Stimulated activated CD8-positive, alpha-beta memory T cell treated with anti-CD3 and anti-CD28 coated beads, Interleukin-2, amount 100 ng/mL, for 1 hour (primary cell): ENCODE data around the gene TIMELESS.
"Not testable (repeated sequence)": the region's sequence is repeated elsewhere in the genome, so short reads cannot be mapped to it uniquely, and the experiment has no call there.

Experiments
- DNase-seq, 2 donors: peaks; one replicate each; pipeline ENCODE4 v3.0.0-alpha.2; 2020; ENCODE audit warnings: low read depth in 2 of 2

Gene TIMELESS

GRCh38 chr12:56408799-56409417 lies 40.3 kb downstream of the TIMELESS start:
- DNase-seq = no peak

GRCh38 chr12:56404227-56404626 lies 45.0 kb downstream of the TIMELESS start:
- DNase-seq = not testable (repeated sequence)

- not testable (repeated sequence) for DNase-seq
These were observed 47.6 kb downstream of the TIMELESS start for GRCh38 chr12:56401612-56402011.

DNA sequence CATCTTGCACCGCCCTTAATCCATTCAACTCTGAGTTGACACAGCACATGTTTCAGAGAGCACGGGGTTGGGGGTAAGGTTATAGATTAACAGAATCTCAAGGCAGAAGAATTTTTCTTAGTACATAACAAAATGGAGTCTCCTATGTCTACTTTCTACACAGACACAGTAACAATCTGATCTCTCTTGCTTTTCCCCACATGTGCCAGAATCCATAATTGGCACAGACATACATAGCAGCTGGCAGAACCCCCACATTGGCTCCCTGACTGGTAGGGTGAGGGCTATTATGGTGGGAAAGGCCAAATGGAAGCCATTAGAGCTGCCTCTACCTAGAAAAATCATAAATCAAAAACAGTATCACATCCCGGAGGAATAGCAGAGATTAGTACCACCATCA lies 48.1 kb downstream of the TIMELESS start:
- DNase-seq = not testable (repeated sequence)

DNA sequence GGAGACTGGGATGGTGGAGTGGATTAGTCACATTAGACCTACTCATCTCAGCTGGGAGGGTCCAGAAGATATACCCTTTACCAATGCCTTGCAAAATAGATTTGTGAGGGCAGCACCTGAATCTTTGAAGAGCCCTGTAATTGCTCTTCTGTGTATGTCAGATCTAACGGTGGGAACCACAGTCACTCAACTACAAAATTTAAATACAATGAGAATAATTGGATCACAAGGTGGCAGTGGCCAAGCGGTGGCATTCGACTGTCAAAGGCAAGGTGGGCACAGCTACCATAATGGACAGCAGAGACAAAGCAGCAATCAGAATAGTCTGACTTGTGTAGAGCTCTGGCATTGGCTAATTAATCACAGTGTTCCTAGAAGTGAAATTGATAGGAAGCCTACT lies 49.8 kb downstream of the TIMELESS start:
- not testable (repeated sequence) for DNase-seq

DNA sequence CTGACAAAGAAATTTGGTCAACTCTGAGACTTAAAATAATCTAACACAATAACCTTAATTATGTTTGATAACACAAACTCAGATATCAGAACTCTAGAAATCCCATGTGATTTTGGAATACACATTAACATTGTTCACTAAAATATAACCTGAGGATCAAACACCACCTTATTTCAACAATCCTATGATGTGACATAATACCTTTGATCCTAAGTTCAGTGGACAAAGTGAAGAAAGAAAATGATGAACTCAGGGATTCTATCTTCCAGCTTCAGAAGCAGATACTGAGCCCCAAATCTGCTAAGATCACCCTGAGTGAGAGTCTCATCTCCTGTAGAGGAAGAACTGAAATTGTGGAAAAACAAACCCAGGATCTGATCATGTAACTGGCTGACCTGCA lies 50.9 kb downstream of the TIMELESS start:
- no peak for DNase-seq

- no peak for DNase-seq
These were observed 56.9 kb downstream of the TIMELESS start for GRCh38 chr12:56392331-56392730.

DNA sequence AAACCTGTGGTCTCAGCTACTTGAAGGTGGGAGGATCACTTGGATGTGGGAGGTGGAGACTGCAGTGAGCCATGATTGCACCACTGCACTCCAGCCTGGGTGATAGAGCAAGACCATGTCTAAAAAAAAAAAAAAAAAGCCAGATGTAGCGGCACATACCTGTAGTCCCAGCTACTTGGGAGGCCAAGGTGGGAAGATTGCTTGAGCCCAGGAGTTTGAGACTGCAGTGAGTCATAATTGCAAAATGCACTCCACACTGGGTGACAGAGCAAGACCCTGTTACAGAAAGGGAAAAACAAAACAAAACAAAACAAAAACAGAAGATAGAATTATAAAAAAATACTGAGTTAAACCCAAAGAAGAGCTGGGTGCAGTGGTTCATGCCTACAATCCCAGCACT lies 57.5 kb downstream of the TIMELESS start:
- DNase-seq = no peak

- DNase-seq = no peak
These were observed 59.8 kb downstream of the TIMELESS start for GRCh38 chr12:56389412-56389811.

DNA sequence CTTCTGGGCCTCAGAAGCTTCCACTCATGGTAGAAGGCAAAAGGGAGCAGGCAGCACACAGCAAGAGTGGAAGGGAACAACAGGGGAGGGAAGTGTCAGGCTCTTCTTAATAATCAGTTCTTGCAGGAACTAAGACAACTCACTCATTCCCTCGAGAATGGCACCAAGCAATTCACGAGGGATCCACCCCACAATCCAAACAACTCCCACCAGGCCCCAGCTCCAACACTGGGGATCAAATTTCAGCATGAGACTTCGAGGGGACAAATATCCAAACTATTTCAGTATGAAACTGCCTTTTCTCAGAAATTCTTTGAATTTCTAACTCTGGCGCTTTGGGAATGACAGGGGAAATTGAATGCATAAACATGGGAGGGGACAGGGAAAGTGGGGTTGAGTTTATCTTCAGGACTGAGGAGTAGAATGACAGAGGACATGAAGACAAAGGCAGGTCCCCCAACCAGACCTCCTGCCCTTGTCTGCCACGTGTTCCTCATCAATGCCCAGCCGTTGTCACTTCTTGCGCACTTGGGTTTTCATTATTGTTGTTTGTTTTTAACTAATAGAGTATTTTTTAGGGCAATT lies 62.0 kb downstream of the TIMELESS start:
- DNase-seq = no peak

DNA sequence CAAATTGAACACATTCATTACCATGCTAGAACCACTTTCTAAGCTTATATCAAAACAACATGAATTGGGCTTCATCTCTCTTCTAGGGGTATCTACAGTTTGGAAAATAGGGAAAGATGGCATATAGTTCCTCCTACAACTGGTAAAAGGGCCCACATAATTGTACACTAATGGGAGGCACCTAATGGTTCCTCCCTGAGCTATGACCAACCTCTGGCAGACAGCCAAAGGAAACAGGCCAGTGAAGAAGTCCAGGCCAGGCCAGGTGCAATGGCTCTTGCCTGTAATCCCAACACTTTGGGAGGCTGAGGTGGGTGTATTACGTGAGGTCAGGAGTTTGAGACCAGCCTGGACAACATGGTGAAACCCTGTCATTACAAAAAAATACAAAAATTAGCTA lies 63.4 kb downstream of the TIMELESS start:
- DNase-seq = no peak

- DNase-seq = no peak
These were observed 66.6 kb downstream of the TIMELESS start for GRCh38 chr12:56382611-56383010.

DNA sequence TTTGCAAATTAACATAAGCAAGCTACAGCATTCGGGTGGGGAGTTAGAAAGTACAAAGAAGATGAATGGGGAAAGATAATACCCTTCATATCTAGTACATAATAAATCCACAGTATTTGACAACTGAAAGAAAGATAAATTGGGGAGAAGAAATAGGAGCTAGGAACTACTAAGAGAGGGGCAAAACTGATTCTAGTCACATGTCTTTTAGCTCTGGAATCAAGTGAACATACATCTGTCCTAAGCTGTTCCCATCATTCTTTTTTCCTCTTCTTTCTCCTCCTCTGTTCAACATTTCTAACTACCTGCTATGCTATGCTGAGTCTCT lies 71.3 kb downstream of the TIMELESS start:
- DNase-seq = no peak

- DNase-seq = no peak
These were observed 71.8 kb downstream of the TIMELESS start for GRCh38 chr12:56377310-56377988.

- DNase-seq = no peak
These were observed 73.4 kb downstream of the TIMELESS start for GRCh38 chr12:56375598-56376434.

DNA sequence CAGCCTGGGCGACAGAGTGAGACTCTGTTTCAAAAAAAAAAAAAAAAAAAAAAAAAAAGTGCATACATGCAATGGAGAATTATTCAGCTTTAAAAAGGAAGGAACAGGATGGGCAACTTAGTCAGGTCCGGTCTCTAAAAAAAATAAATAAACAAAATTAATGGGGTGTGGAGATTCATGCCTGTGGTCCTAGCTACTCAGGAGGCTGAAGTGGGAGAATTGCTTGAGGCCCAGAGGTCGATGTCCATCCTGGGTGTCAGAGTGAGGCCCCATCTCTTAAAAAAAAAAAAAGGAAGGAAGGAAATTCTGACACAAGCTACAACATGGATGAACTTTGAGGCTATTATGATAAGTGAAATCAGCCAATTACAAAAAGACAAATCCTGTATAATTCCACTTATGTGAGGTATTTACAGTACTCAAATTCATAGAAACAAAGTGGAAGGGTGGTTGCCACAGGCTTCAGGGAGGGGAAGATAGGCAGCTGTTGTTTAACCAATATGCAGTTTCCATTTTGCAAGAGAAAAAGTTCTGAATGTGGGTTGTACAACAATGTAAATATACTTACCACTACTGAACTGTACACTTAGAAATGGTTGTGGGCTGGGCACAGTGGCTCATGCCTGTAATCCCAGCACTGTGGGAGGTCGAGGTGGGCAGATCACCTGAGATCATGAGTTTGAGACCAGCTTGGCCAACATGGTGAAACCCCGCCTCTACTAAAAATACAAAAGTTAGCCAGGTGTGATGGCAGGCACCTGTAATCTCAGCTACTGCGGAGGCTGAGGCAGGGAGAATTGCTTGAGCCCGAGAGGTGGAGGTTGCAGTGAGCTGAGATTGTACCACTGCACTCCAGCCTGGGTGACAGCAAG lies 74.3 kb downstream of the TIMELESS start:
- DNase-seq = no peak

DNA sequence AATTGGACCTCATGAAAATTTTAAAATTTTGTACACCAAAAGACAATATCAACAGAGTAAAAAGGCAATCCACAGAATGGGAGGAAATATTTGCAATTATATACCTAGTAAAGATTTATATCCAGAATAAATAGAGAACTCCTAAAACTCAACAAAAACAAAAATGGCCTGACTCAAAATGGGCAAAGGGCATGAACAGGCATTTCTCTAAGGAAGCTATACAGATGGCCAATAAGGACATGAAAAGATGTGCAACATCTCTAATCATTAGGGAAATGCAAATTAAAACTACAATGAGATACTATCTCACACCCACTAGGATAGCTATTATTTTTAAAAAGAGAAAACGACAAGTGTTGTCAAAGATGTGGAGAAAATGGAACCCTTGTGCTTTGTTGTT lies 75.7 kb downstream of the TIMELESS start:
- no peak for DNase-seq

DNA sequence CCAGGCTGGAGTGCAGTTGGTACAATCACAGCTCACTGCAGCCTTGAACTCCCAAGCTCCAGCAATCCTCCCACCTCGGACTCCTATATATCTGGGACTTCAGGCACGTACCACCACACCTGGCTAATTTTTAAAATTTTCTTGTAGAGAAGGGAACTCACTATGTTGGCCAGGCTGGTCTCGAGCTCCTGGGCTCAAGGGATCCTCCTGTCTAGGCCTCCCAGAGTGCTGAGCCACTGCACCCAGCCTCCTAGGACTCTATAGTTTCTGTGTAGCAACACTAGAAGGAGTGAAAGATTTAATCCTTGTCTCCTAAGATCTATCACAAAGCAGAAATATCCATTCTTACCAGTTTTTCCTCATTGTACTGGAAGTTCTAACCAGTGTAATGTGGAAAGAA lies 82.3 kb downstream of the TIMELESS start:
- no peak for DNase-seq
